Hepatocyte (in vitro differentiated cells): ENCODE results near the gene MEF2B. TPM values are rescaled to one million over a fixed set of nuclear protein-coding genes. Genes with fewer than 3 reads are reported as not detected.
"Not testable (repeated sequence)": the region's sequence is repeated elsewhere in the genome, so short reads cannot be mapped to it uniquely, and the experiment has no call there.

Source experiments
- DNase-seq: peaks from one replicate; pipeline ENCODE4 v3.0.0-alpha.2; 2016; ENCODE audit warnings: low spot score
- H2AFZ ChIP-seq: fragments of 200-600 bp; sonication (generic); 2 replicates; pipeline ENCODE4 v1.6.0; 2016; ENCODE audit warnings: antibody characterized with exemption, mild to moderate bottlenecking
- H3K27ac ChIP-seq: fragments of 200-600 bp; sonication (generic); 2 replicates; pipeline ENCODE4 v1.5.1; 2016; ENCODE audit warnings: mild to moderate bottlenecking
- H3K27me3 ChIP-seq: fragments of 200-600 bp; sonication (generic); 2 replicates; pipeline ENCODE4 v1.6.1; 2016
- H3K36me3 ChIP-seq: fragments of 200-600 bp; sonication (generic); replicated peaks from 2 replicates; pipeline ENCODE4 v1.5.1; 2016; ENCODE audit warnings: low read depth; ENCODE audit not compliant: insufficient read depth
- H3K4me1 ChIP-seq: fragments of 200-600 bp; sonication (generic); 2 replicates; pipeline ENCODE4 v1.5.1; 2016; ENCODE audit warnings: mild to moderate bottlenecking, moderate library complexity; ENCODE audit not compliant: insufficient read depth
- H3K4me2 ChIP-seq: fragments of 200-600 bp; sonication (generic); 2 replicates; pipeline ENCODE4 v1.6.0; 2016
- H3K4me3 ChIP-seq: fragments of 200-600 bp; sonication (generic); 2 replicates; pipeline ENCODE4 v1.5.1; 2016; ENCODE audit warnings: mild to moderate bottlenecking
- H3K79me2 ChIP-seq: fragments of 200-600 bp; sonication (generic); 2 replicates; pipeline ENCODE4 v1.6.0; 2017; ENCODE audit warnings: mild to moderate bottlenecking
- H3K9me2 ChIP-seq: fragments of 200-600 bp; sonication (generic); replicated peaks from 2 replicates; pipeline ENCODE4 v1.6.0; 2017; ENCODE audit warnings: mild to moderate bottlenecking; ENCODE audit not compliant: insufficient read depth
- H3K9me3 ChIP-seq: fragments of 200-600 bp; sonication (generic); 2 replicates; pipeline ENCODE4 v1.5.1; 2016; ENCODE audit warnings: low read depth, mild to moderate bottlenecking
- H4K20me1 ChIP-seq: fragments of 200-600 bp; sonication (generic); 2 replicates; pipeline ENCODE4 v1.6.0; 2016; ENCODE audit warnings: mild to moderate bottlenecking; ENCODE audit not compliant: insufficient read depth, poor library complexity, severe bottlenecking
- EZH2 ChIP-seq: fragments of 200-600 bp; sonication (generic); IDR thresholded peaks from 2 replicates; pipeline ENCODE4 v1.6.1; 2016; ENCODE audit warnings: antibody characterized with exemption, mild to moderate bottlenecking, borderline replicate concordance
- EZH2phosphoT487 ChIP-seq: fragments of 200-600 bp; sonication (generic); IDR thresholded peaks from one replicate; pipeline ENCODE4 v1.6.1; 2018; ENCODE audit warnings: antibody characterized with exemption, mild to moderate bottlenecking, low read depth, moderate library complexity; ENCODE audit not compliant: unreplicated experiment, severe bottlenecking
- WGBS: methylation state at CpG from one replicate; pipeline ENCODE4 v1.1.6; 2016; ENCODE audit warnings: low lambda C conversion rate; ENCODE audit errors: missing lambda C conversion rate; 5-methylcytosine and 5-hydroxymethylcytosine counted together
- polyA plus RNA-seq: library from polyadenylated mRNA; unstranded; fragments of >200 nt; fragmentation: Nextera tagmentation; extraction: Ambion mirVana; gene quantifications from 2 replicates; pipeline ENCODE4 v1.2.1, GENCODE V29; 2016
- total RNA-seq: library from RNA; depleted of rRNA; stranded (reverse); fragments of >200 nt; gene quantifications from 2 replicates; pipeline ENCODE4 v1.2.3, GENCODE V29; 2014
- TF ChIP-seq, protein P1 (sequence below): fragments of 200-600 bp; sonication (generic); IDR thresholded peaks from 2 replicates; pipeline ENCODE4 v1.5.1; 2016; ENCODE audit warnings: antibody characterized with exemption, mild to moderate bottlenecking; ENCODE audit not compliant: poor library complexity

MEF2B gene
- total and polyA plus RNA-seq, 2 experiments from 2014 or later, result 0.70 to 2.6 TPM

DNA sequence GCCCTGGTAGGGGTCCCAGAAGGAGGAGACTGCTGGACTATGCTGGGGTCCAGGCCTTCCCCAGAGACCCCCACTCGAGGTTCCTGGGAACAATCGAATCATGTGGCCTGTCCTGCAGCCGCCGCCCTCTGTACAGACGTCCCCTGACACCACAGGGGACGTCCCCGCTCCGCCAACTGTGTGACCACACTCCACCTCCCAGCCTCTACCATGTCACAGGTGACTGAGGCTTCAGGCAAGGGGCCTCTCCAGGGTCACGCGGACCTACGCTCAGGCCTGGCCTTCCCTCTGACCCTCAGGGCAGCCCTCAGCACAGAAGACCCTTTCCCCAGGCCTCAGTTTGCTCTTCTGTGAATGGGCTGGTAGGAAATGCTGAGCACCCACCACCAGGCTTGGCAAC lies 18.6 kb downstream of the MEF2B start:
- Histone ChIP-seq H3K27me3 (no peaks in the 10 kb centered on the region), H2AFZ (no peak overlapping the region), H3K9me2 (no peaks in the 10 kb centered on the region), H3K27ac (no peak overlapping the region), H3K9me3 (no peaks in the 10 kb centered on the region), H3K4me2 (no peak overlapping the region), H3K4me1 (no peaks in the 10 kb centered on the region), H3K4me3 (no peak overlapping the region), H4K20me1 (no peaks in the 10 kb centered on the region), H3K36me3 (no peaks in the 10 kb centered on the region), H3K79me2 (no peaks in the 10 kb centered on the region)
- no peak for TF ChIP-seq EZH2phosphoT487
- TF ChIP-seq EZH2, result no peak
- TF ChIP-seq, protein P1, sequence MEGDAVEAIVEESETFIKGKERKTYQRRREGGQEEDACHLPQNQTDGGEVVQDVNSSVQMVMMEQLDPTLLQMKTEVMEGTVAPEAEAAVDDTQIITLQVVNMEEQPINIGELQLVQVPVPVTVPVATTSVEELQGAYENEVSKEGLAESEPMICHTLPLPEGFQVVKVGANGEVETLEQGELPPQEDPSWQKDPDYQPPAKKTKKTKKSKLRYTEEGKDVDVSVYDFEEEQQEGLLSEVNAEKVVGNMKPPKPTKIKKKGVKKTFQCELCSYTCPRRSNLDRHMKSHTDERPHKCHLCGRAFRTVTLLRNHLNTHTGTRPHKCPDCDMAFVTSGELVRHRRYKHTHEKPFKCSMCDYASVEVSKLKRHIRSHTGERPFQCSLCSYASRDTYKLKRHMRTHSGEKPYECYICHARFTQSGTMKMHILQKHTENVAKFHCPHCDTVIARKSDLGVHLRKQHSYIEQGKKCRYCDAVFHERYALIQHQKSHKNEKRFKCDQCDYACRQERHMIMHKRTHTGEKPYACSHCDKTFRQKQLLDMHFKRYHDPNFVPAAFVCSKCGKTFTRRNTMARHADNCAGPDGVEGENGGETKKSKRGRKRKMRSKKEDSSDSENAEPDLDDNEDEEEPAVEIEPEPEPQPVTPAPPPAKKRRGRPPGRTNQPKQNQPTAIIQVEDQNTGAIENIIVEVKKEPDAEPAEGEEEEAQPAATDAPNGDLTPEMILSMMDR, result no peak
- WGBS, result 80% methylated on average over 11 of the region's 11 CpGs
- no peak for DNase-seq

- H3K4me3 ChIP-seq, result no peak overlapping the region
- no peak overlapping the region for H3K4me2 ChIP-seq
- no peaks in the 10 kb centered on the region for H3K27me3 ChIP-seq
- 86% methylated on average over 2 of the region's 2 CpGs for WGBS
- no peak overlapping the region for H3K27ac ChIP-seq
- no peak overlapping the region for H2AFZ ChIP-seq
- no peaks in the 10 kb centered on the region for H3K36me3 ChIP-seq
- H4K20me1 ChIP-seq, result no peaks in the 10 kb centered on the region
- TF ChIP-seq, protein P1, result no peak
- DNase-seq, result no peak
- no peaks in the 10 kb centered on the region for H3K9me2 ChIP-seq
- no peaks in the 10 kb centered on the region for H3K4me1 ChIP-seq
- H3K9me3 ChIP-seq, result no peaks in the 10 kb centered on the region
- no peaks in the 10 kb centered on the region for H3K79me2 ChIP-seq
These were observed 20.6 kb downstream of the MEF2B start for GRCh38 chr19:19149435-19149834.

DNA sequence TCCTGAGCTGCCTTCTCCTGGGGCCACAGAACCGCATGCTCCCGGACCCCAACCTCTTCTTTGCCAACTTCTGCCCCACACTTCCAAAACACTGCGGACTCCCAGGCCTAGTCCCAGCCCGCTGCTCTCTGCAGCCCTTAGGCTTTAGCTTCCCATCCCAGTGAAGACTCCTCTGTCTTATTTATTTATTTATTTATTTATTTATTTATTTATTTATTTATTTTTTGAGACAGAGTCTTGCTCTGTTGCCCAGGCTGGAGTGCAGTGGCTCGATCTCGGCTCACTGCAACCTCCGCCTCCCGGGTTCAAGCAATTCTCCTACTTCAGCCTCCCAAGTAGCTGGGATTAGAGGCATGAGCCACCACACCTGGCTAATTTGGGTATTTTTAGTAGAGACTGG lies 21.6 kb downstream of the MEF2B start:
- DNase-seq, H3K4me1 ChIP-seq, H3K27me3 ChIP-seq, H2AFZ ChIP-seq, H4K20me1 ChIP-seq, H3K36me3 ChIP-seq, H3K27ac ChIP-seq, H3K4me3 ChIP-seq, H3K9me3 ChIP-seq, H3K9me2 ChIP-seq, H3K4me2 ChIP-seq, H3K79me2 ChIP-seq: not testable (repeated sequence)
- WGBS, result 94% methylated on average over 8 of the region's 8 CpGs

DNA sequence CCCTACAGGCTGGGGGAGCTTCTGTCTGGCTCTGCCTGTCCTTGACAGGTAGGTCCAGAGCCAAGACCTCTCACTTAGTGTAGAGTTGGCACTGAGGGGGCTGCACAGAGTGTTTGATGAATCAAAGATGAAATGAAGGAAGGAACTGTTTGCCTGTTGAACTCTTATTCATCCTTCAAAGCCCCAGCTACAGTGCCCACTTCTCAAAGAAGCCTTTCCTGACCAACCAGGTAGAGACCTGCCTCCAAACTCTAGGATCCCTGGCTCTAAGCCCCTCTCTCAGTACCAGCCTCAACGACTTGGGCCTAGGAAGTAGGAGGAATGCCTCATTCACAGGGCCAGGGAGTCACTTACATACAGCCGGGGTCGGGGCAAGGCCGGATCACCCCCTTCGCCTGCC lies 22.7 kb downstream of the MEF2B start:
- H3K9me3 ChIP-seq, result no peaks in the 10 kb centered on the region
- H3K4me3 ChIP-seq, result no peak overlapping the region
- no peak overlapping the region for H3K27ac ChIP-seq
- no peak overlapping the region for H3K4me2 ChIP-seq
- H2AFZ ChIP-seq, result no peak overlapping the region
- no peaks in the 10 kb centered on the region for H4K20me1 ChIP-seq
- no peaks in the 10 kb centered on the region for H3K4me1 ChIP-seq
- TF ChIP-seq, protein P1, result no peak
- TF ChIP-seq EZH2phosphoT487, result no peak
- TF ChIP-seq EZH2, result no peak
- no peaks in the 10 kb centered on the region for H3K36me3 ChIP-seq
- DNase-seq, result no peak
- H3K79me2 ChIP-seq, result no peaks in the 10 kb centered on the region
- H3K27me3 ChIP-seq, result no peaks in the 10 kb centered on the region
- 92% methylated on average over 5 of the region's 5 CpGs for WGBS
- H3K9me2 ChIP-seq, result no peaks in the 10 kb centered on the region
